Left ventricle myocardium superior (tissue), 1 donor: ENCODE measurements around the gene MAP2K7. TPM values are rescaled to one million over a fixed set of nuclear protein-coding genes. Genes with fewer than 3 reads are reported as not detected.

ENCODE experiments used
- ATAC-seq: fragments of 200-7000 bp; cut with Tn5 transposase; one replicate; pipeline ENCODE4 v1.9.1; 2020; ENCODE audit warnings: mild to moderate bottlenecking, moderate library complexity
- DNase-seq: peaks from one replicate; pipeline ENCODE4 v3.0.0-alpha.2; 2020
- intact Hi-C: fragments of 100-400 bp; cut with micrococcal nuclease; formaldehyde crosslinking; loops from one replicate; pipeline ENCODE4 v1.11.0; 2022
- total RNA-seq: library from RNA; stranded (reverse); fragmentation: NEBNext Ultra II Directional; extraction: Animal tissue kit (Norgen Biotek cat#: 25700); gene quantifications from one replicate; pipeline ENCODE4 v1.2.1, GENCODE V29; 2021
- donor health status: DM: no; HTN: yes; CAD: no; lungs with severe emphysema.

Gene MAP2K7
- total RNA-seq, 1 donor from 2014 or later, result 30.4 TPM

DNA sequence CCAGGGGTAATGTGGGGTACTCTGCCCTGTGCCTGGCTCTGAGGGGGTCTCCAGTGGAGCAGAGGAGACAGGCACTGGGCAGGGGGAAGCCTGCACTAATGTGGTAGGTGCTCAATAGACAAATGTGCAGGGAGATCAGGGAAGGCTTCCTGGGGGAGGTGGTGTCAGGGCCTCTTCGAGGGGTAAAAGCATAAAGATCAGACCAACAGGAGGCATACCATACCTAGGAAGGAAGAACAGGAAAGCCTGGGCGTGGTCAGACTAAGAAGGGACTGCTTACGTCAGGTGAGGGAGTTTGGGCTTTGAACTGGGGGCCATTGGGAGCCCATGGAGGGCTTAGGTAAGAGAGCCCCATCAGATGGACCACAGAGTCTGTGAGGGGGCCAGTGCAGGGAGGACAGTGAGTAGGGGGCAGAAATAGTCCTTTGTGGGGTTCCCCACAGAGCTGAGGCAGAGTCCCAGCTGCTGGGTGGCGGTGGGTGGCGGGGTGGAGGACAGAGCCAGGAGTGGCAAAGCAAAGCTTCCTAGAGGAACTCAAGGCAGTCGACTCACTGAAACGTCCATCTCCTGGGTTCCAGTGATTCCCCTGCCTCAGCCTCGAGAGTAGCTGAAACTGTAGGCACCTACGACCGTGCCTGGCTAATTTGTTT, 38.3 kb upstream of the MAP2K7 start:
- no peak for DNase-seq
- intact Hi-C loops, result no loop called here

DNA sequence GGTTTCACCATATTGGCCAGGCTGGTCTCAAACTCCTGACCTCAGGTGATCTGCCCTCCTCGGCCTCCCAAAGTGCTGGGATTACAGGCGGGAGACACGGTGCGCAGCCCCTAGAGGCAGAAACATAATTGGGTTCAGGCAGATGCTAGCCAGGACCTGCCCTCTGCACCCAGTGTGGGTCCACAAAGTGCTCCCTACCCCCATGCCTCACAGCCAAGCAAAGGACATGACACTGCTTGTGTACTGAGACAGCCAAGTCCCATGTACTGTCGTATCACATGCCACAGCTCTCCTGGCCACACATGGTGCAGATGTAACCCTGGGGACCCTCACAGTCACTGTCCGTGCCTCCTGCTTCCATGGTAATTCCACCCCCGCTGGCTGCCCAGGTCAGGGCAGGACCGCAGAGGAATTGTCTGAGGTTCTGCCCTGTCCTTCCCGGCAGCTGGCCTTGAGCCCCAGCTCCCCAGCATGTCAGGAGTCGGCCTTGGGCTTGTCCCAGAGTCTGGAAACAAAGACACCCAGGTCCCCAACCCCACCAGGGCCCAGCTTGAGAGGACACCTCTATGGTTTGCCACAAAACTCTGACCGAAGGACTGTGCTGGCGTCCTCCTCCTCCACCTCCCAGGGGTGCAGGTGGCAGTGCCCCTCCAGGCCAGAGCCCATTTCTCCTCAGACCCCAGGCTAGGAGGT, 37.1 kb upstream of the MAP2K7 start:
- DNase-seq, result no peak
- intact Hi-C loops, result no loop called here
- no peak for ATAC-seq

More for the DNA sequence above, 38.3 kb upstream of the MAP2K7 start:
- no peak for ATAC-seq

DNA sequence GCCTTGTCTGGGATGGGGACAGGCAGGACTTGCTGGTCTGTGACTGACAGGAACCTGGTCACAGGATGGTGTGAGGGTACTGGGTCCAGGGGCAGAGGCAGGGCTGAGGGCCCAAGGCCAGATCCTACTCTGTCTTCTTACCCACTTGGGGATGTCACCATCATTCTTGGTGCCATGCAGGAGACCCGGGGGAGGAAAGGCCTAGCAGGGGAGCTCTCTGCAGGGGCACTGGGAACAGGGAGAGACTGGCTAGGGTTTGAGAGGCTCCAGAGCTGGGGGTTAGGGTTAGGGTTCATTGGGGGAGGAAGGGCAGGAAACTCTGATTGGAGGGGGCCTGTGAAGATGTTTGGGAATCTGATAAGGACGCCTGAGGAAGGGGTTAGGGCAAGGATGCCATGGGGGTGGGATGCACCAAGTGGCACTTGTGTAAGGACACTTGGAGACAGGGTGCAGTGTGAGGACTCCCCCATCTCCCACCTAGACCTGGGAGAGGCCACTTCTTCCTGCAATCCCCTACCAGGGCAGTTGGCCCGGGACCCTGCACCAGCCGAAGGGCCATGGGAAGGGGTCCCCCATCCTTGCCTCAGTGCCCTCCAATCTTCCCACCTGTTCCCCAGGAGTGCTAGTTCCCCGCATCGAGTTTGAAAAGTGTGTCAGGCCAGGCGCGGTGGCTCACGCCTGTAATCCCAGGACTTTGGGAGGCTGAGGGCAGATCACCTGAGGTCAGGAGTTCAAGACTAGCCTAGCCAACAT, 36.4 kb upstream of the MAP2K7 start:
- intact Hi-C loops, result no loop called here
- no peak for ATAC-seq
- DNase-seq, result no peak

DNA sequence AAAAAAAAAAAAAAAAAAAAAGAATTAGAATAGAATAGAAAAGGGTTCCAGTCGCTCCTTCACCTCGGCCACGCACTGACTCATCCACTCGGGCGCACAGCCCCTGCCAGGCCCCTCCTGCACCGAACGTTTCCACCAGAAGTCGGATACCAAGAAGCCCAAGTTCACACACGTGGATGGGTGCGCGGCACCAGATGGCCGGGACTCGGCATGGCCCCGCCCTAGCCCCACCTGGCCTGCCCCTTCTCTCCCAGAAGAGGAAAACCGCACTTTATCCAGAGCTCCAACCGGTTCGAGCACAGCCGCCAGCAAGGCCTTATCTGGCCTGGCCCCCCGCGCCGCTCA, 35.4 kb upstream of the MAP2K7 start:
- no peak for ATAC-seq
- DNase-seq, result no peak
- intact Hi-C loops, result no loop called here

DNA sequence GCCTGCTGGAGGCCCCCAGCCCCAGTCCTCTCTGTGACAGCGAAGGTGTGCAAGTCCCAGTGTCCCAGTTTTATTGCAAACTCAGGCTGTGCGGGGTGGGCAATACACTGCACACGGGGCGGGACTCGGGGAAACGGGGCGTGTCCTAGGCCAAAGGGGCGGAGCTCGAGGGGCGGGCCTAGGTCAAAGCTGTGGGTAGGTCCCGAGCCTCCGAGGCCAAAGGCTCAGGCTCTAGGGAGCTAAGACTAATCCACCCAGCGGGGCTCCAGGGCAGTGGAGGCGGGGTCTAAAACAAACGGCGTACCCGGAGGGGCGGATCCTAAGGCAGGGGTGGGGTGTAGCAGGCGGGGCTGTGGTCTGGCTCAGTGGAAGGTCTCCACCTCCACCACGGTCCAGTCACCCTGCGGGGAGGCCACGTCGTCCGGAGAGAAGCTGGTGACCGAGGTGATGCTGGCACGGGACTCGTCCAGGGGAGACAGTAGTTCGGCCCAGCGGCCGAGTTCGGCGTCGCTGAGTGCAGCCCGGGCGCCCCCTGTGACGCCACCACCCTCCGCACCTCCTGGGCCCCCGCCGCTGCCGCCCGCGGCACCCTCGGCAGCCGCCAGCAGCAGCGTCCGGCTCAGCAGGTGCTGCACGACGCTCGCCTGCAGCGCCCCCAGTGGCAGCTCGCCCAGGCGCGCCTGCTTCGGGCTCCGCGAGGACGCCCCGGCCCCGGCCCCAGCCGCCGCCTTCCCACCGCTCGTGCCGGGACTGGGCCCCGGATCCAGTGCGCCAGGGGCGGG, 34.8 kb upstream of the MAP2K7 start:
- DNase-seq, result peak; percentile 82
- peak; percentile 78 for ATAC-seq
- intact Hi-C loops, result no loop called here

DNA sequence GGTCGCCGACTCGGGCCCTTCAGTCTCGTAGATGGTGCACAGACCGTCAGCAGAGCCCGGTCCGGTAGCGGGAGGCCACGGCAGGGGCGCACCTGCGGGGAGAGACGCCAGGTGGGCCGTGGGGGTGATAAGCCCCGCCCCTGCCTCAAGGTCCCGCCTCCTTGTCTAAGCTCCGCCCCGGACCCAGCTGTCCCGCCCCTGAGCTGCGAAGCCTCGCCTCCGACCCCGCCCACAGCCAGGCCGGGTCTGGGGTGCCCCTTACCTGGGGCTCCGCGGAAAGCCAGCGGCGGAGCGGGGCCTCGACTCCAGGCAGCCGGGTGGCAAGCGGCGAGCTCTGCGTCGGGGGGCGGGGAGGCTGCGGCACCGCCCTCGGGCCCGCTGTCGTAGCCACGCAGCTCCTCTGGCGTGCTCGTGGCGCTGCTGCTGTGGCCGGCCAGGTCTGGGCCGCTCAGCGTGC, 34.2 kb upstream of the MAP2K7 start:
- intact Hi-C loops, result no loop called here
- ATAC-seq (peak; percentile 66), DNase-seq (peak; percentile 76)

DNA sequence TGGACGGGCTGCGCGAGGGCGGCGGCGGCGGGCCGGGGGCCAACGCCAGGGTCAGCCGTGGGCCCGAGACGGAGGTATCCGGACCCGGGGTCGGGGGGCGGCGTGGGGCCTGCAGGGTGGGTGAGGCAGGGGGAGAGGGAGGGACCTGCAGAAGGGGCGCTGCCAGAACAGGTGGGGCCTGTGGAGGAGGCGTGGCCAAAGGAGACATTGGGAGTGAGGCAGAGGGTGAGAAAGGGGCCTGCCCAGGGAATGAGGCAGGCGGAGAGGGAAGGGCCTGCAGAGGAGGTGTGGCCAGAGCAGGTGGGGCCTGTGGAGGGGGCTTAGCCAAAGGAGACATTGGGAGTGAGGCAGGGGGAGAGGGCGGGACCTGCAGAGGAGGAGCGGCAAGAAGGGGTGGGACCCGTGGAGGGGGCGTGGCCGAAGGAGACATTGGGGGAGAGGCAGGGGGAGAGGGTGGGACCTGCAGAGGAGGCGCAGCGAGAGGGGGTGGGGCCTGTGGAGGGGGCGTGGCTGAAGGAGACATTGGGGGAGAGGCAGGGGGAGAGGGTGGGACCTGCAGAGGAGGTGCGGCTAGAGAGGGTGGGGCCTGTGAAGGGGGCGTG, 33.7 kb upstream of the MAP2K7 start:
- ATAC-seq (peak; percentile 25), DNase-seq (peak; percentile 46)
- intact Hi-C loops, result no loop called here

DNA sequence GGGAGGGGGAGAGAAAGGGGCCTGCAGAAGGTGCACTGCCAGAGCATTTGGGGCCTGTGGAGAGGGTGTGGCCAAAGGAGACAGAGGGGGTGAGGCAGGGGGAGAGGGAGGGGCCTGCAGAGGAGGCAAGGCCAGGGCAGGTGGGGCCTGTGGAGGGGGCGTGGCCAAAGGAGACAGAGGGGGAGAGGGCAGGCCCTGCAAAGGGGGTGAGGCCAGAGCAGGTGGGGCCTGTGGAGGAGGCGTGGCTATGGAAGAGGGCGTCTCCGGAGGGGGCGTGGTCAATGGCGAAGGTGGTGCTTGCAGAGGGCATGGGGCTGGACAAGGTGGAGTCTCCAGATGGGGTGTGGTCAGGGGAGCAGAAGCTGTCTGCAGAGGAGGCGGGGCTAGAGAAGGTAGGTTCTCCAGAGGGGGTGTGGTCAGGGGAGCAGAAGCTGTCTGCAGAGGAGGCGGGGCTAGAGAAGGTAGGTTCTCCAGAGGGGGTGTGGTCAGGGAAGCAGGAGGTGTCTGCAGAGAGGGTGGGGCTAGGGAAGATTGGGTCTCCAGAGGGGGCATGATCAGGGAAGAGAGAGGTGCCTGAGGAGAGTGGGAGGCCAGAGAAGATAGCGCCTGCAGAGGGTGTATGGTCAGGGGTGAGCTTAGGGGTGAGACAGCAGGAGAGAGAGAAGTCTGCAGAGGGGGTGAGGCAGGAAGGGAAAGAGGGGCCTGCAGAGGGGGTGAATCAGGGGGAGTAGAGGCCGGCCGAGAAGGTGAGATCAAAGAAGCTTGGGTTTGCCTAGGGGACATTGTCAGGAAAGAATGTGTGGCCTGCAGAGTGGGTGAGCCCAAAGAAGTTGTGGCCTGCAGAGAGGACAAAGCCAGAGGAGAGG, 32.9 kb upstream of the MAP2K7 start:
- no peak for ATAC-seq

DNA sequence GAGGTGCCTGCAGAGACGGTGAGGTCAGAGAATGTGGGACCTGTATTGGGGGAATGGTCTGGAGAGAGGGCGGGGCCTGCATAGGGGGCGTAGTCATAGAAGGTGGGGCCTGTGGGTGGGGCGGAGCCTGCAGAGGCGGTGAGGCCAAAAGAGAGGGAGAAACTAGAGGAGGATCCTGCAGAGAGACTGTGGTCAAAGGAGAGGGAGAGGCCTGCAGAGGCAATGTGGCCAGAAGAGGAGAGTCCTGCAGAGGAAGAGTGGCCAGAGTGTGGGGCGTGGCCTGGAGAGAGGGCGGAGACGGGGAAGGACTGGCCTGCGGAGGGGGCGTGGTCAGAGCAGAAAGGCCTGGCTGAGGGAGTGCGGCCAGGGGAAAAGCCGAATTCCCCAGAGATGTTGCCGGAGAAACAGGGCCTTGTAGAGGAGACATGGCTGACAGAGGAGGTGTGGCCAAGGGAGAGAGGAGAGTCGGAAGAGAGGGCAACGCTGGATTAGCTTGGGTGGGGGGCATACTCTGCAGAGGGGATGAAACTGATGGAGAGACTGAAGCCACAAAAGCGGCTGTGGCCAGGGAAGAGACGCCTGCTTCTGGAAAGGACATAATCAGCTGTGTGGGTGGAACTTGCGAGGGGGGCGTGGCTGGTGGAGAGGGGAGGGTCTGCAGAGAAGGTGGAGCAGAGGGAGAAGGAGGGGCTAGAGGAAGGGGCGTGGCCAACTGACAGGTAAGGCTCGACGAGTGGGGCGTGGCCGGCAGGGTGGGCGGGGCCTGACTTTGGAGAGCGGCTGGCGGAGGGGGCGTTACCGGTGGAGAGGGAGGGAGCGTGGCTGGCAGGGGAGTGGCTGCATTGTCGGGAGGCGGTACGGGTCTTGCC, 32.0 kb upstream of the MAP2K7 start:
- DNase-seq (peak; percentile 85), ATAC-seq (peak; percentile 56)
- intact Hi-C loops, result no loop called here

More for the DNA sequence above, 32.9 kb upstream of the MAP2K7 start:
- intact Hi-C loops, result no loop called here
- DNase-seq, result peak; percentile 49

DNA sequence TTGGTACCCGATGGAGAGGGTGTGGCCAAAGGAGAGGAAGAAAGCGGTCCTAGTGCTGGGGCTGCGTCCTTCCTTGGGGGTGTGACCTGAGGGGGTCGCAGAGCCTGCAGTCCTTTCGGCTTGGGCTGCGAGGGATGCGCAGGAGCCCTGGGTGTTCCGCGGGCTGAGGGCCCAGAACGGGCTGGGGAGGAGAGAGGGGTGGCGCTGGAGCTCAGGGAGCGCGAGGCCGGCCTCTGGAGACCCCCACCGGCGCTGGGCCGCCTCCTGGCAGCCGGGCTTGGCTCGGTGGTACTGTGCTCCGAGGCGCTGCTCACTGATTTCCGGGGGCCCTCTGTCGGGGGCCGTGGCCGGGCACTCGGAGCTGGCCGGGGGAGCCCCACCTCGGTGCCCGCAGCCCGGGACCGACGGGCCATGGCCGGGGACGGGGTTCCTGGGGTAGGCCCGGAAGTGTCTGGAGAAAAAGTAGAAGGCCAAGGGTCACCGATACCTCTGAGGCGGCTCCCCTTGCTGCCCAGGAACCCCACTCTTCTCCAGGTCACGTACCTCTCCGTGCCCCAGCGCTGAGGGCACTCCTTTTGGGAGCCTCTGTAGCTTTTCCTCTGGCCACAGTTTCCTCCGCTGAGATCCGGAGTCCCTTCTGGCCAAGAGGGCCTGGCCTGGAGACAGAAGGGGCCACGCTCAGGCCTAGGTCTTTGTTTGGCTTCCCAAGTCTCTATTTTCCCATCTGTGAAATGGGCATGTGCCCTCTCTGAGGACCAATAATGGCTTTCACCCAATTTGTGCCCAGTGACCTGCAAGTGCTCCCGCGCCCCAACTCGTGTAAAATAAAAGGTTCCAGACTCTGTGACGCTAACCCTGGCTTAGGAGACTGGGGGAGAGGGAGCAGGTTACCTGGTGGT, 31.1 kb upstream of the MAP2K7 start:
- ATAC-seq (no peak), DNase-seq (no peak)
- intact Hi-C loops, result no loop called here

DNA sequence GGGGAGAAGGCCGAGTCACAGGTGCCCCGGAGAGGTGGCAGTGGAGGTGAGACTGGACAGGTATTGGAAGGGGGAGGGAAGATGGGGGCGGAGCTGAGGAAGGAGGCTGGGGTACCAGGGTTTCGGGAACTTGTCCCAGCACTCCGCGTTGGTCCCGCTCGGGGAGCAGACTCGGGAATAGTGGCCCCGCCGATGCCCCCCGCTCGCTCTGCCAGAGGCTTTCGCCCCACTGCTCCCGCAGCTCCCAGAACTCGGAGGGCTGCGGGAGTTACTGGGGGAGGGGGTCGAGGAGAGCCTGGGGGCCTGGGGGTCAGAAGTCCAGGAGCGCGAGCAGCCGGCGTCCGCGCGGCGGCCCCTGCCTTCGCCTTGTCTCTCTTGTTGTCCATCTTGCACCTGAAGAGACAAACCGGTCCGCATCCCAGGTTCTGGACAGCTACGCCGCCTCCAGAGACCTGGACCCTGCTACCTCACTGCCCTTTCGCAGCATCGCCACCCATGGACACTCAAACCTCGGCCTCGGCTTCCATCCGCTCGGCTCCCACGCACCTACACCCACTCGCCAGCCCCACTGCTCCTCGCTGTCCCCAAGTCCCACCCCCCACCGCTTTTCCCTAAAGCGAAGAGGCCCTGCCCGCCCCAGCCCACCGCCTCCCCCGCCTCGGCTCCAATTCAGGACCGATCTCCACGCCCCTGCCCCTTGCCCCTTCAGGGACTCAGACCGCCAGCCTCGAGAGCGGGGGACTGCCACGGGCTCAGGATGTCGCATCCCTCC, 30.2 kb upstream of the MAP2K7 start:
- intact Hi-C loops, result no loop called here
- DNase-seq, result no peak
- ATAC-seq, result no peak

DNA sequence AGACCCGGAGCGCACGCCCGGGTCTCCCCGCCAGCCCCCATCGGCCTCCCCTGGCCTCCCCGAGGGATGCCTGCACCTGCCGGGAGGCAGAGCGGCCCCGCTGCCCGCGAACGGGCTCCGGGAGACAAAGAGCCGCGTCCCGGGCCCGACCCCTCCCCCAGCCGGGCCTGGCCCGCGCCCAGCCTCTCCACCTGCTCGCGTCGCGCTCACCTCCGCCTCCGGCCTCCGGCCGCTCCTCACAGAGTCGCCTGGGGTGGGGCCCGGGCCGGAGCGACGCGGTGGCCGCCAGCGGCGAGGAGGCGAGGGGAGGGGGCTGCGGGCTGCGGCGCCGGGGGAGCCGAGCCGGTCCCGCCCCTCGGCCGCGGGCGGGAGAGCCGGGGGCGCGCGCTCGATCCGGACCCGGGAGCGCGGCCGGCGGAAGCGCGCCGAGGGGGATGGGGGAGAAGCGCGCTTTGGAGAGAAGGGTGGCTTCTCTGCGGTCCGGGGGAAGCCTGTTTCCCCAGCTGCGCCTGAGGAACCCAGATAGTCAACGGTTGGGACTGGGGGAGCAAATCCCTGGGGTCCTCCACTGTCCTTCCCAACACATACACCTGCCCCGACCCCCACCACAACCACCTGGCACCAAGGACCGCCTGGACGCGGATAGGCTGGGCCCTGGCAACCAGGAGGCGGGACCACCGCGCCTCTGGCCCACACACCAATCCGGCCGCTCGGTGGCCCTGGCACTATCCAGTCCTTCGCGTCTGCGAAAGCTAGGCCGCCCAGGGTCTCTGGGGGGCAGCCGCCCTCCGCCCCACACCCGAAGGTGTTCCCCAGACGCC, 29.4 kb upstream of the MAP2K7 start, which contains the start of gene PRR36:
Gene PRR36, minus strand, starts transcription at position 315 of the 821 bp plus-strand sequence. CDS start 701 bp downstream, outside the sequence.
- peak; percentile 20 for ATAC-seq
- DNase-seq, result peak; percentile 71
- intact Hi-C loops, result no loop called here

DNA sequence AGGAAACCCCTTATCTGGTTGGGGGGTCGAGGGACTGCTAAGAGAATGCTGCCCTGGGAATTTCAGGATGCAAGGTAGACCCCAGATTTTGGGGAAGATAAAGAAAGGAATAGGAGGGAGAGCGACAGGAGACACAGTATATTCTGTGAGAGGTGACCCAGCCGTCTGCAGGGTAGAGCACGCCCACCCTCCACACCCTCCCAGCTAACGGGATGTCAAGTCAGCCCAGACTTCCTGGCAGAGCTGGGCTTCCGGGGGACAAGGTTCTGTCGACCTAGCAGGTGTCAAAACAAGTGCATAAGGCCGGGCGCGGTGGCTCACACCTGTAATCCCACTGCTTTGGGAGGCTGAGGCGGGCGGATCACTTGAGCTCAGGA, 28.8 kb upstream of the MAP2K7 start:
- DNase-seq, result no peak
- no peak for ATAC-seq
- intact Hi-C loops, result no loop called here

DNA sequence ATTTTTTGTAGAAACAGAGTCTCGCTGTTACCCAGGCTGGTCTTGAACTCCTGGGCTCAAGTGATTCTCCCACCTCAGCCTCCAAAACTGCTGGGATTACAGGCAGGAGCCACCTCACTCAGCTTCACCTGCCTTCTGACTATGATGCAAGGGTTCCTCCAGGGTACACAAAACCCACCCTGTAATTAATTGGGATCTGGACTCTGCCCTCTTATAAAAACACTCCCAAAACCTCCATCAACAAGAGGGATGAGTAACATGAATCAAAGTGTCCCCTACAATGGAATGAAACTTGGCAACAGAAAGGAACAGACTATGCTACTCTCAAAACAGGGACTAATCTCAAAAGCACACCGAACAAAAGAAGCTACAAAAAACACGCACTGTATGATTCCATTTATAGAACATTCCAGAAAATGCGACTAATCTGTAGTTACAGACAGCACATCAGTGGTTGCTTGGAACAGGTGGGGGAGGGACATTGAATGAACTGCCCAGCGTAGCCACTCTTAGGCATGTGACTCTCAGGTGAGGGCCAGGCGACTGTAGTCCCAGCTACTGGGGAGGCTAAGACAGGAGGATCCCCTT, 26.3 kb upstream of the MAP2K7 start:
- intact Hi-C loops, result no loop called here
- ATAC-seq (no peak), DNase-seq (no peak)
